GM12892 (cell line): ENCODE data around the gene GPRC5C.

Experiments used
- POLR2A ChIP-seq: IDR thresholded peaks from 2 replicates; pipeline ENCODE4 v1.6.1; 2011; ENCODE audit warnings: low read depth, low read length, control low read depth
- POLR2AphosphoS5 ChIP-seq: IDR thresholded peaks from 2 replicates; pipeline ENCODE4 v1.6.1; 2011; ENCODE audit warnings: low read depth, low read length, control low read depth
- TAF1 ChIP-seq: IDR thresholded peaks from 2 replicates; pipeline ENCODE4 v1.6.1; 2011; ENCODE audit warnings: low read depth, mild to moderate bottlenecking, control low read depth, low read length, borderline replicate concordance

- TF ChIP-seq POLR2AphosphoS5: no peak
- no peak for TF ChIP-seq POLR2A
- no peak for TF ChIP-seq TAF1
These were observed 17.9 kb downstream of the GPRC5C start for GRCh38 chr17:74449773-74450172.
